Endothelial cell of umbilical vein (primary cell): ENCODE data around the gene TH. TPM values are rescaled to one million over a fixed set of nuclear protein-coding genes. Genes with fewer than 3 reads are reported as not detected.

Experiments
- BruUV-seq: library from RNA; stranded (reverse); fragments of 400-500 nt; replicated peaks from 2 replicates; lab custom pipeline; 2021; lab: Mats Ljungman, UMichigan
- CTCF ChIA-PET: fragments of 300-600, 350-600 bp; sonication (Branson Sonifier 250); formaldehyde crosslinking; loops from one replicate; lab custom pipeline; 2021; ENCODE audit warnings: antibody characterized with exemption, inconsistent platforms; lab: Charles Lee
- POLR2A ChIA-PET: fragments of 300-600, 350-600 bp; sonication (Branson Sonifier 250); formaldehyde crosslinking; loops from one replicate; lab custom pipeline; 2021; ENCODE audit warnings: antibody characterized with exemption, inconsistent platforms; lab: Charles Lee
- DNase-seq: peaks from one replicate; pipeline ENCODE4 v3.0.0-alpha.2; 2011; ENCODE audit warnings: low read depth, low spot score
- FAIRE-seq: peaks from 2 replicates; lab custom pipeline; 2011; peaks lifted over from hg19 to GRCh38; lab: Jason Lieb, UNC
- H2AFZ ChIP-seq: 2 replicates; pipeline ENCODE4 v1.6.0; 2012; ENCODE audit warnings: low read depth, low read length, control low read depth, inconsistent platforms
- H3K27ac ChIP-seq: 2 replicates; pipeline ENCODE4 v1.5.1; 2011; ENCODE audit warnings: low read depth, mild to moderate bottlenecking, control low read depth, low read length, moderate library complexity; ENCODE audit not compliant: insufficient read depth
- H3K27me3 ChIP-seq, 2 experiments: 2 replicates each; pipeline versions ENCODE4 v1.6.0 to v1.6.1; 2011; ENCODE audit warnings: low read length in 2 of 2, mixed read lengths in 1 of 2; ENCODE audit not compliant: control insufficient read depth in 2 of 2, insufficient read depth in 2 of 2
- H3K36me3 ChIP-seq, 2 experiments: 2 replicates in 1 of 2; 3 replicates in 1 of 2; pipeline ENCODE4 v1.5.1; 2011; ENCODE audit warnings: low read length in 2 of 2, mild to moderate bottlenecking in 1 of 2, moderate library complexity in 1 of 2; ENCODE audit not compliant: control insufficient read depth in 2 of 2, insufficient read depth in 2 of 2; ENCODE audit errors: extremely low read depth in 1 of 2
- H3K4me1 ChIP-seq: 3 replicates; pipeline ENCODE4 v1.5.1; 2011; ENCODE audit warnings: mild to moderate bottlenecking, low read length; ENCODE audit not compliant: control insufficient read depth, insufficient read depth; ENCODE audit errors: extremely low read depth
- H3K4me2 ChIP-seq: 2 replicates; pipeline ENCODE4 v1.6.1; 2011; ENCODE audit warnings: low read length, control low read depth, mixed read lengths; ENCODE audit not compliant: insufficient read depth
- H3K4me3 ChIP-seq, 3 experiments: fragments of 200-600 bp in 1 of 3; sonication (generic), shearing (Covaris generic) in 1 of 3; replicated peaks in 1 of 3; 2 replicates each; pipeline ENCODE4 v1.5.1; 2011 to 2016; ENCODE audit warnings: control low read depth in 3 of 3, low read length in 3 of 3, mild to moderate bottlenecking in 2 of 3, inconsistent platforms in 1 of 3, low read depth in 1 of 3, moderate library complexity in 1 of 3; ENCODE audit not compliant: insufficient read depth in 1 of 3
- H3K79me2 ChIP-seq: 2 replicates; pipeline ENCODE4 v1.6.0; 2012; ENCODE audit warnings: low read length, inconsistent platforms; ENCODE audit not compliant: control insufficient read depth, insufficient read depth
- H3K9ac ChIP-seq: replicated peaks from 2 replicates; pipeline ENCODE3; 2011; ENCODE audit warnings: low read length, control low read depth; ENCODE audit not compliant: insufficient read depth; ENCODE audit errors: extremely low read depth
- H3K9me1 ChIP-seq: replicated peaks from 3 replicates; pipeline ENCODE4 v1.6.0; 2011; ENCODE audit warnings: mild to moderate bottlenecking, low read length; ENCODE audit not compliant: control insufficient read depth, insufficient read depth; ENCODE audit errors: extremely low read depth
- H3K9me3 ChIP-seq: replicated peaks from 2 replicates; pipeline ENCODE4 v1.5.1; 2012; ENCODE audit warnings: low read length, inconsistent platforms; ENCODE audit not compliant: control insufficient read depth, insufficient read depth
- H4K20me1 ChIP-seq: replicated peaks from 2 replicates; pipeline ENCODE3; 2011; ENCODE audit warnings: mild to moderate bottlenecking, low read length; ENCODE audit not compliant: control insufficient read depth, insufficient read depth; ENCODE audit errors: extremely low read depth
- EZH2 ChIP-seq: IDR thresholded peaks from 2 replicates; pipeline ENCODE4 v1.6.1; 2012; ENCODE audit warnings: borderline replicate concordance, low read depth, mild to moderate bottlenecking, moderate library complexity, low read length, inconsistent platforms; ENCODE audit not compliant: severe bottlenecking
- FOS ChIP-seq: IDR thresholded peaks from 2 replicates; pipeline ENCODE4 v1.6.1; 2011; ENCODE audit warnings: mild to moderate bottlenecking, low read length, moderate library complexity, borderline replicate concordance; ENCODE audit not compliant: insufficient read depth
- JUN ChIP-seq: IDR thresholded peaks from 2 replicates; pipeline ENCODE4 v1.6.1; 2011; ENCODE audit warnings: borderline replicate concordance, low read depth; ENCODE audit not compliant: insufficient read length, insufficient read depth
- MYC ChIP-seq: IDR thresholded peaks from one replicate; pipeline ENCODE4 v1.6.1; 2011; ENCODE audit warnings: mild to moderate bottlenecking, low read depth, low read length
- POLR2A ChIP-seq: IDR thresholded peaks from 2 replicates; pipeline ENCODE4 v1.6.1; 2012; ENCODE audit warnings: low read depth, mild to moderate bottlenecking, control low read depth, low read length
- dilution Hi-C: fragments of 300-500 bp; cut with MboI; formaldehyde crosslinking; loops from one replicate; pipeline ENCODE4 v1.15.0; 2019; ENCODE audit warnings: low sequenced_read_pairs; ENCODE audit not compliant: extremely low pct_ligation_motif_present
- intact Hi-C: fragments of 100-400 bp; cut with micrococcal nuclease; formaldehyde crosslinking; loops from one replicate; pipeline ENCODE4 v1.10.0; 2022
- polyA plus RNA-seq, 4 experiments: library from polyadenylated mRNA; depleted of rRNA in 3 of 4; stranded (reverse) in 3 of 4; unstranded in 1 of 4; fragments of >200 nt; gene quantifications; 2 replicates each; pipeline versions ENCODE4 v1.2.1 to v1.2.3, GENCODE V29; 2011 to 2012; ENCODE audit warnings: missing spikeins in 1 of 4
- total RNA-seq: library from RNA; stranded (reverse); gene quantifications from 2 replicates; pipeline ENCODE4 v1.2.3, GENCODE V29; 2021
- TF ChIP-seq, protein P1 (sequence below), 2 donors: IDR thresholded peaks; 1 replicate in 1 of 2; 2 replicates in 1 of 2; pipeline ENCODE4 v1.5.1; 2011; ENCODE audit warnings: low read length in 2 of 2, mild to moderate bottlenecking in 2 of 2, moderate library complexity in 2 of 2, control low read depth in 1 of 2, inconsistent platforms in 1 of 2, low read depth in 1 of 2; ENCODE audit not compliant: insufficient read depth in 1 of 2; ENCODE audit errors: extremely low read depth in 1 of 2

TH gene
- total and polyA plus RNA-seq, 2 donors (not counting 3 experiments of a cell fraction or from before 2014, with no cell fraction given): not detected

DNA sequence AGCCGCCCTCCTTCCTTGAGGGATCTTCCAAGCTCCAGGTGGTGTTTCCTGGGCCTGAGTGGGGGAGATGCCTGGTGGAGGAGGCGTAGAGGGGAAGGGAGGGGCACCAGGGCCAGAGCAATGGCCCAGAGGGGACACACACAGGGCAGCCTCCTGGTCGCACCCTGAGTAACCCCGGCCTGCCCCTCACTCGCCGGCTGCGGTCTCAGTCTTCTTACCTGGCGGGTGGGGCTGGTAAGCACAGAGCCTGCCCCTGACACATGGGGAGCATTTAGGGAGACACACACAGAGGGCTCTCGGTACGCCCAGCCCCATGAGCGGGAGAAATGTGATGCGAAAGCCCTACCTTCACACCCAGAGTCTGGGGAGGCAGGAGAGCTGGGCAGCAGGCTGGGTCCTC is 56.3 kb downstream of the TH start:
- no peaks in the 10 kb centered on the region for H3K9me1 ChIP-seq
- H3K9ac ChIP-seq: no peak overlapping the region
- H3K4me3 ChIP-seq: no peak overlapping the region
- H3K27ac ChIP-seq: no peak overlapping the region
- BruUV-seq: no TSS peak
- dilution Hi-C loops (no loop called here), intact Hi-C loops (no loop called here)
- no peaks in the 10 kb centered on the region for H3K36me3 ChIP-seq
- FAIRE-seq (no peak), DNase-seq (no peak)
- no peaks in the 10 kb centered on the region for H3K79me2 ChIP-seq
- ChIA-PET POLR2A (no interaction called here), CTCF (interaction anchor here (1.0 kb wide), 1 partner anchor 36 kb away, joined by 3 read pairs; no protein-coding TSS in a partner anchor)
- no peak overlapping the region for H2AFZ ChIP-seq
- TF ChIP-seq FOS (no peak), JUN (no peak), MYC (no peak), POLR2A (no peak), EZH2 (no peak)
- TF ChIP-seq, protein P1, sequence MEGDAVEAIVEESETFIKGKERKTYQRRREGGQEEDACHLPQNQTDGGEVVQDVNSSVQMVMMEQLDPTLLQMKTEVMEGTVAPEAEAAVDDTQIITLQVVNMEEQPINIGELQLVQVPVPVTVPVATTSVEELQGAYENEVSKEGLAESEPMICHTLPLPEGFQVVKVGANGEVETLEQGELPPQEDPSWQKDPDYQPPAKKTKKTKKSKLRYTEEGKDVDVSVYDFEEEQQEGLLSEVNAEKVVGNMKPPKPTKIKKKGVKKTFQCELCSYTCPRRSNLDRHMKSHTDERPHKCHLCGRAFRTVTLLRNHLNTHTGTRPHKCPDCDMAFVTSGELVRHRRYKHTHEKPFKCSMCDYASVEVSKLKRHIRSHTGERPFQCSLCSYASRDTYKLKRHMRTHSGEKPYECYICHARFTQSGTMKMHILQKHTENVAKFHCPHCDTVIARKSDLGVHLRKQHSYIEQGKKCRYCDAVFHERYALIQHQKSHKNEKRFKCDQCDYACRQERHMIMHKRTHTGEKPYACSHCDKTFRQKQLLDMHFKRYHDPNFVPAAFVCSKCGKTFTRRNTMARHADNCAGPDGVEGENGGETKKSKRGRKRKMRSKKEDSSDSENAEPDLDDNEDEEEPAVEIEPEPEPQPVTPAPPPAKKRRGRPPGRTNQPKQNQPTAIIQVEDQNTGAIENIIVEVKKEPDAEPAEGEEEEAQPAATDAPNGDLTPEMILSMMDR (IDR thresholded peaks at IDR 0.05; ENCODE audit: extremely low read depth in 1 of 2, insufficient read depth in 1 of 2, low read depth in 1 of 2, low read length in 2 of 2): no peak
- H3K9me3 ChIP-seq: no peaks in the 10 kb centered on the region
- H3K4me2 ChIP-seq: no peak overlapping the region
- peaks cover 0 to 7% of the 10 kb centered on the region in 2 experiments for H3K27me3 ChIP-seq
- H4K20me1 ChIP-seq: no peaks in the 10 kb centered on the region
- H3K4me1 ChIP-seq: no peaks in the 10 kb centered on the region
